Measurements from ENCODE around the gene HRCT1. TPM values are rescaled to one million over a fixed set of nuclear protein-coding genes. Genes with fewer than 3 reads are reported as not detected.

HRCT1 gene
- total RNA-seq, 1 experiment from 2014 or later = 1.7 TPM

DNA sequence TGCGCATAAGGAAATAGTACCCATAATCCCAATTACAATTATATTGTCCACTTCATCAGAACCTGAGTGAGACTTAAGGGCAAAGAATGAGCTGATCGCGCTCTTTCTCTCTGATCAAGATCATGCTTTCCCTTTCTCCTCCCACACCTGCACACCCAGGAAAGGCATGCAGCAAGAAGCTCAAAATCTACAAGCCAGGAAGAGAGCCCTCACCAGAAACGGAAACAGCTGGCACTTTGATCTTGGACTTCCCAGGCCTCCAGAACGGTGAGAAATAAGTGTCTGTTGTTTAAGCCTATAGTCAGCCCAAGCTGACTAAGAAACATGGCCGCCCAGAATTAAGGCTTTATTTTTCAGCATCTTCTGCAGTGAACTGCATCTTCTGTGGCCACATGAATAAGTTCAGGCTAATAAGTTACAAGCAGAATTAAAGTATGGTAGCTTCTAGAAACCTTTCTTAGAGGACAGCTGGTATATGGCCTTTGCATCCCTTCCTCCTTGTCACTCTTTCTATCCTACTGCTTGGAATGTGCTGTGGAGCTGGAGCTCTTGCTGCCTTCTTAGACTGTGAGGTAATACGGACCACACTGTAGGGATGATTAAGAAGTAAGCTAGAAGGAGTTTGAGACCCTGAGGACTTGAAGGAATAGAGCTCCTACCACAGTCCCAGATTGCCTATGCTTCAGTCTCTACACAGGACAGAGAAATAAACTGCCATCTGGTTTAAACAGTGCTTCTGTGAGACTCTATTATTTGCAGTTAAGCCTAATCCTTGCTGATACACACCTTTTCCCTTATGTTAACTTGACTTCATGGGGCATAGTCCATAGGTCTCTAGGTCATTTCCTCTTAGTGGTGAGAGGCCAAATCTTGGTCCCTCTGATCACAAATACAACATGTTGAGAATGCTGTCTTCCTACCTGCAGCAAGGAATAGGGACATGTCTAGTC is 34.7 kb downstream of the HRCT1 start:
- CTCF ChIA-PET = no interaction called here
- TF ChIP-seq EZH2phosphoT487 (IDR thresholded peaks at IDR 0.05; ENCODE audit: borderline replicate concordance, low read length) (no peak), EZH2 (IDR thresholded peaks at IDR 0.05; ENCODE audit: low read length, unreplicated experiment) (no peak)
- TF ChIP-seq, protein P1, sequence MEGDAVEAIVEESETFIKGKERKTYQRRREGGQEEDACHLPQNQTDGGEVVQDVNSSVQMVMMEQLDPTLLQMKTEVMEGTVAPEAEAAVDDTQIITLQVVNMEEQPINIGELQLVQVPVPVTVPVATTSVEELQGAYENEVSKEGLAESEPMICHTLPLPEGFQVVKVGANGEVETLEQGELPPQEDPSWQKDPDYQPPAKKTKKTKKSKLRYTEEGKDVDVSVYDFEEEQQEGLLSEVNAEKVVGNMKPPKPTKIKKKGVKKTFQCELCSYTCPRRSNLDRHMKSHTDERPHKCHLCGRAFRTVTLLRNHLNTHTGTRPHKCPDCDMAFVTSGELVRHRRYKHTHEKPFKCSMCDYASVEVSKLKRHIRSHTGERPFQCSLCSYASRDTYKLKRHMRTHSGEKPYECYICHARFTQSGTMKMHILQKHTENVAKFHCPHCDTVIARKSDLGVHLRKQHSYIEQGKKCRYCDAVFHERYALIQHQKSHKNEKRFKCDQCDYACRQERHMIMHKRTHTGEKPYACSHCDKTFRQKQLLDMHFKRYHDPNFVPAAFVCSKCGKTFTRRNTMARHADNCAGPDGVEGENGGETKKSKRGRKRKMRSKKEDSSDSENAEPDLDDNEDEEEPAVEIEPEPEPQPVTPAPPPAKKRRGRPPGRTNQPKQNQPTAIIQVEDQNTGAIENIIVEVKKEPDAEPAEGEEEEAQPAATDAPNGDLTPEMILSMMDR (conservative IDR thresholded peaks at IDR 0.05; ENCODE audit: low read depth, low read length) = no peak
- ATAC-seq (no peak), DNase-seq (no peak)
- no peak overlapping the region for H3K4me2 ChIP-seq (ENCODE audit: low read length)
- intact Hi-C loops (cut with micrococcal nuclease) = no loop called here
- no peaks in the 10 kb centered on the region for H3K9me3 ChIP-seq (ENCODE audit: low read length)
- no TSS peak for BruUV-seq (replicated peaks)
- H3K9me2 ChIP-seq (replicated peaks; ENCODE audit: low read length) = no peaks in the 10 kb centered on the region
- no peak overlapping the region for H3K27ac ChIP-seq (ENCODE audit: low read length)
- no peaks in the 10 kb centered on the region for H3K27me3 ChIP-seq (ENCODE audit: low read length)
- no peak overlapping the region for H2AFZ ChIP-seq (ENCODE audit: low read length)
- H3K79me2 ChIP-seq (ENCODE audit: low read length) = no peaks in the 10 kb centered on the region
- no peaks in the 10 kb centered on the region for H3F3A ChIP-seq (ENCODE audit: low read length, unreplicated experiment)
- peaks cover 6% of the 10 kb centered on the region for H3K4me1 ChIP-seq (ENCODE audit: insufficient read depth, low read length)
- no peak overlapping the region for H3K4me3 ChIP-seq (ENCODE audit: low read length)
- H4K20me1 ChIP-seq (ENCODE audit: low read length) = no peaks in the 10 kb centered on the region
- POLR2A ChIA-PET (ENCODE audit: unreplicated experiment) = no interaction called here
- no peak overlapping the region for H3K9ac ChIP-seq (ENCODE audit: low read length)
- no peaks in the 10 kb centered on the region for H3K36me3 ChIP-seq (ENCODE audit: low read depth, low read length)

DNA sequence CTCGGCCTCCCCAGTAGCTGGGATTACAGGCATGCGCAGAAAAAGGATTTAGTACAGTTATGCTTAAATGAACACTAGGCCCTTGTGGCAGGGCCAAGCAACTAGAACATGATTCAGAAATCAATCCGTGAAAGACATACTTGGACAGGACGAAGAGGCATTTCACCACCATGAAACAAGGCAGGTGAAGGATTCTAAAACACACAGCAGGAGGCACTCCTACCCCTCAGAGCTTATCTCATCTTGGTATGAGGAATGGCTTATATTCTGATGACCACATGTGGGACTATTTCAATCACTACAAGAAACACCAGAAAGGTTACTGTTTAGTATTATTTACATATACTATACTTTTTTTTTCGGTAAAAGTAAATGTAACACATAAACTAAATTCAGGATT is 36.3 kb downstream of the HRCT1 start:
- Histone ChIP-seq H2AFZ (ENCODE audit: low read length) (no peak overlapping the region), H3K4me1 (ENCODE audit: insufficient read depth, low read length) (peaks cover 8% of the 10 kb centered on the region), H3K4me3 (ENCODE audit: low read length) (no peak overlapping the region), H3K4me2 (ENCODE audit: low read length) (no peak overlapping the region), H3K79me2 (ENCODE audit: low read length) (no peaks in the 10 kb centered on the region), H3F3A (ENCODE audit: low read length, unreplicated experiment) (no peaks in the 10 kb centered on the region), H3K36me3 (ENCODE audit: low read depth, low read length) (no peaks in the 10 kb centered on the region), H3K27me3 (ENCODE audit: low read length) (no peaks in the 10 kb centered on the region), H3K27ac (ENCODE audit: low read length) (no peak overlapping the region), H3K9me3 (ENCODE audit: low read length) (no peaks in the 10 kb centered on the region), H3K9me2 (replicated peaks; ENCODE audit: low read length) (no peaks in the 10 kb centered on the region), H3K9ac (ENCODE audit: low read length) (no peak overlapping the region), H4K20me1 (ENCODE audit: low read length) (no peaks in the 10 kb centered on the region)
- DNase-seq (no peak), ATAC-seq (no peak)
- BruUV-seq (replicated peaks) = no TSS peak
- intact Hi-C loops (cut with micrococcal nuclease) = no loop called here
- TF ChIP-seq, protein P1 (conservative IDR thresholded peaks at IDR 0.05; ENCODE audit: low read depth, low read length) = no peak
- TF ChIP-seq EZH2phosphoT487 (IDR thresholded peaks at IDR 0.05; ENCODE audit: borderline replicate concordance, low read length) (no peak), EZH2 (IDR thresholded peaks at IDR 0.05; ENCODE audit: low read length, unreplicated experiment) (no peak)
- POLR2A ChIA-PET (ENCODE audit: unreplicated experiment) = no interaction called here
- CTCF ChIA-PET = no interaction called here

DNA sequence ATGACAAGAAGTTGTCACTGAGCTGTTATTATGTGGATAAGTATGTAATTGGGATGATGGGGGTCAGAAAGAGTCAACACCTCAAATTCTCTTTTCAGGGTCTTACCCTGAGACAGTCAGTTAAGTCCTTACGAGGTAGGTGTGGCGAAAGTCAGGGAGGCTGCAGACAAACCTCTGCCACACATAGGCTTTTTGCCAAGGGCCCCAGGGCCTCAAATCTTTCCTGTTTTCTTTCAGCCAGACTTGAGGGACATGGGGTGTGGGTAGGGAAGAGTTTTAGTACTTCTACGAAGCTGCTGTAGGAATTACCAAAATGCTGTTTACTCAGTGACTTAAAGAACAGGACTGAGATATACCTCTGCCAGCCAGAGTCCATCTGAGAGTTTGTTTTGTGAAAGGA is 38.2 kb downstream of the HRCT1 start:
- no peaks in the 10 kb centered on the region for H3K9me2 ChIP-seq (replicated peaks; ENCODE audit: low read length)
- no peak overlapping the region for H3K9ac ChIP-seq (ENCODE audit: low read length)
- no peak for TF ChIP-seq EZH2 (IDR thresholded peaks at IDR 0.05; ENCODE audit: low read length, unreplicated experiment)
- no peak for TF ChIP-seq EZH2phosphoT487 (IDR thresholded peaks at IDR 0.05; ENCODE audit: borderline replicate concordance, low read length)
- TF ChIP-seq, protein P1 (conservative IDR thresholded peaks at IDR 0.05; ENCODE audit: low read depth, low read length) = no peak
- H3K27ac ChIP-seq (ENCODE audit: low read length) = no peak overlapping the region
- no peaks in the 10 kb centered on the region for H4K20me1 ChIP-seq (ENCODE audit: low read length)
- POLR2A ChIA-PET (ENCODE audit: unreplicated experiment) = no interaction called here
- BruUV-seq (replicated peaks) = no TSS peak
- CTCF ChIA-PET = no interaction called here
- no peaks in the 10 kb centered on the region for H3K79me2 ChIP-seq (ENCODE audit: low read length)
- intact Hi-C loops (cut with micrococcal nuclease) = no loop called here
- no peaks in the 10 kb centered on the region for H3F3A ChIP-seq (ENCODE audit: low read length, unreplicated experiment)
- peaks cover 8% of the 10 kb centered on the region for H3K4me1 ChIP-seq (ENCODE audit: insufficient read depth, low read length)
- H3K4me2 ChIP-seq (ENCODE audit: low read length) = no peak overlapping the region
- no peaks in the 10 kb centered on the region for H3K36me3 ChIP-seq (ENCODE audit: low read depth, low read length)
- no peak overlapping the region for H3K4me3 ChIP-seq (ENCODE audit: low read length)
- H2AFZ ChIP-seq (ENCODE audit: low read length) = no peak overlapping the region
- H3K27me3 ChIP-seq (ENCODE audit: low read length) = no peaks in the 10 kb centered on the region
- DNase-seq (no peak), ATAC-seq (no peak)
- H3K9me3 ChIP-seq (ENCODE audit: low read length) = no peaks in the 10 kb centered on the region
